Measurements from ENCODE around the gene JAK2. TPM values are rescaled to one million over a fixed set of nuclear protein-coding genes. Genes with fewer than 3 reads are reported as not detected.

Gene JAK2
- total and polyA plus RNA-seq, 2 of the 4 experiments (the other 2 are of a cell fraction), result 2.3 to 6.1 TPM

DNA sequence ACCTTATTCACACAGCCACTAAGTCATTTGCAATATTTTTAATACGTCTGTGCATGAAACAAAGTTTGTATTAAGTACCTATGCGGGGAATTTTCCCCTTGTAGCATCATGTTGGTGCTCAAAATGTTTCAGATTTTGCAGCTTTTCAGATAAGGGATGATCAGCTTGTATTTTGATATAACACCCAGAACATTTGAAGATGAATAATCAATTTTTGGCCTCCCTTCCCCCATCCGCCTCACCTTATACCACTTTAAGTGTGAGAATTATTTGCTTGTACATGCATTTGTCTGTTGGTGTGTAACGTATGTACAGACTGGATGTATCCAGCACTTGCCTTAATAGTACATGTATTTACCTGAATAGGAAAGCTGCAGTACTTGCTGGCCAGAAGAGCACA lies 1.7 kb downstream of the JAK2 start:
- intact Hi-C loops (cut with micrococcal nuclease), result loop anchor here (5.0 to 10.0 kb wide), 3 partner anchors 152 to 451 kb away; partner anchors contain the start of gene PLGRKT
- in situ Hi-C loops (cut with MboI; ENCODE audit: low sequenced_read_pairs), result loop anchor here (5.0 to 10.0 kb wide), 3 partner anchors 62 to 598 kb away; no protein-coding TSS in a partner anchor
- ATAC-seq (ENCODE audit: low read depth), result no peak

More for the DNA sequence above, 1.7 kb downstream of the JAK2 start:
- dilution Hi-C loops (cut with HindIII; ENCODE audit: low sequenced_read_pairs, unreplicated experiment), result no loop called here
- ChIA-PET POLR2A (ENCODE audit: unreplicated experiment) (interaction anchor here (0.6 kb wide), 1 partner anchor 198 kb away, joined by 4 read pairs; no protein-coding TSS in a partner anchor), CTCF (no interaction called here)
- TF ChIP-seq RFX5 (IDR thresholded peaks at IDR 0.05; ENCODE audit: low read depth, low read length) (no peak), POLR2A (IDR thresholded peaks at IDR 0.05; ENCODE audit: low read depth, low read length) (no peak), CHD1 (IDR thresholded peaks at IDR 0.05; ENCODE audit: low read depth, low read length) (no peak), CEBPB (IDR thresholded peaks at IDR 0.05; ENCODE audit: low read depth, low read length) (no peak), BHLHE40 (IDR thresholded peaks at IDR 0.05; ENCODE audit: low read depth, low read length) (no peak), ELK1 (IDR thresholded peaks at IDR 0.05; ENCODE audit: borderline replicate concordance, low read depth, low read length) (no peak), CTCF (conservative IDR thresholded peaks at IDR 0.05; ENCODE audit: low read depth, low read length) (no peak), MXI1 (IDR thresholded peaks at IDR 0.05; ENCODE audit: borderline replicate concordance, low read depth, low read length) (no peak), MAZ (IDR thresholded peaks at IDR 0.05; ENCODE audit: borderline replicate concordance, low read depth, low read length) (no peak), NFE2L2 (IDR thresholded peaks at IDR 0.05; ENCODE audit: low read depth, low read length) (no peak), FOS (IDR thresholded peaks at IDR 0.05; ENCODE audit: low read depth, low read length) (no peak), SMC3 (IDR thresholded peaks at IDR 0.05; ENCODE audit: low read depth, low read length) (no peak), MAFK (IDR thresholded peaks at IDR 0.05; ENCODE audit: low read depth, low read length) (no peak), RAD21 (IDR thresholded peaks at IDR 0.05; ENCODE audit: low read length) (no peak), RCOR1 (IDR thresholded peaks at IDR 0.05; ENCODE audit: insufficient replicate concordance, low read length) (no peak)
- TF ChIP-seq, protein P1, sequence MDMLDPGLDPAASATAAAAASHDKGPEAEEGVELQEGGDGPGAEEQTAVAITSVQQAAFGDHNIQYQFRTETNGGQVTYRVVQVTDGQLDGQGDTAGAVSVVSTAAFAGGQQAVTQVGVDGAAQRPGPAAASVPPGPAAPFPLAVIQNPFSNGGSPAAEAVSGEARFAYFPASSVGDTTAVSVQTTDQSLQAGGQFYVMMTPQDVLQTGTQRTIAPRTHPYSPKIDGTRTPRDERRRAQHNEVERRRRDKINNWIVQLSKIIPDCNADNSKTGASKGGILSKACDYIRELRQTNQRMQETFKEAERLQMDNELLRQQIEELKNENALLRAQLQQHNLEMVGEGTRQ (IDR thresholded peaks at IDR 0.05; ENCODE audit: low read depth, low read length), result no peak
- Histone ChIP-seq H2AK5ac (ENCODE audit: low read depth, low read length) (no peak overlapping the region), H3K79me1 (ENCODE audit: low read depth in 1 of 2, low read length in 2 of 2) (peaks cover 14 to 38% of the 10 kb centered on the region in 2 experiments), H2BK5ac (ENCODE audit: low read depth, low read length, poor library complexity, severe bottlenecking) (no peak overlapping the region), H2BK120ac (ENCODE audit: low read depth, low read length) (no peak overlapping the region), H4K8ac (ENCODE audit: low read depth in 2 of 2, low read length in 2 of 2) (no peak overlapping the region), H3K9me1 (ENCODE audit: insufficient read depth, low read length) (0 out of 2 replicates have a peak, but pooled peaks cover 2% of the 10 kb centered on the region), H3K18ac (ENCODE audit: low read depth, low read length) (no peak overlapping the region), H3K4me2 (ENCODE audit: low read depth, low read length) (peak overlapping the region; percentile 86), H3K4ac (ENCODE audit: low read depth, low read length) (no peak overlapping the region), H2AK9ac (replicated peaks; ENCODE audit: low read depth, low read length, poor library complexity) (no peak overlapping the region), H3K36me3 (ENCODE audit: control insufficient read depth, insufficient read depth, low read length) (0 out of 2 replicates have a peak, but pooled peaks cover 2% of the 10 kb centered on the region), H3K56ac (ENCODE audit: extremely low read depth, insufficient read depth, low read length) (no peak overlapping the region), H4K91ac (ENCODE audit: insufficient read depth, low read depth, low read length) (no peak overlapping the region), H3K23ac (ENCODE audit: low read depth, low read length) (peak overlapping the region; percentile 58; the same call in 1 of the 2 replicates), H3K4me3 (ENCODE audit: insufficient read depth, low read depth, low read length) (peak overlapping the region; percentile 64; the same call in 1 of the 2 replicates), H4K5ac (ENCODE audit: low read depth, low read length) (no peak overlapping the region), H3K27ac (ENCODE audit: insufficient read depth, low read length) (no peak overlapping the region), H3K27me3 (ENCODE audit: control insufficient read depth, insufficient read depth, low read length) (no peaks in the 10 kb centered on the region), H3K14ac (replicated peaks; ENCODE audit: low read depth, low read length) (0 out of 2 replicates have a peak overlapping the region, but pooled peaks have one; percentile 10), H4K20me1 (ENCODE audit: insufficient read depth, low read length) (no peaks in the 10 kb centered on the region), H2BK15ac (ENCODE audit: low read depth, low read length) (no peak overlapping the region), H3K9ac (ENCODE audit: low read depth, low read length) (peak overlapping the region; percentile 37; the same call in 1 of the 2 replicates), H3K4me1 (ENCODE audit: control insufficient read depth, insufficient read depth, low read length) (0 out of 2 replicates have a peak, but pooled peaks cover 4% of the 10 kb centered on the region), H2AFZ (replicated peaks; ENCODE audit: low read length, poor library complexity) (no peak overlapping the region), H3K9me3 (ENCODE audit: control insufficient read depth, insufficient read depth, low read length) (no peaks in the 10 kb centered on the region), H2BK20ac (ENCODE audit: low read depth, low read length) (no peak overlapping the region)
- BruUV-seq (replicated peaks), result no TSS peak
- no CpG with 5 or more reads among the region's 4 CpGs for WGBS, 2 experiments (ENCODE audit: extremely low coverage in 2 of 2, insufficient read length in 1 of 2)
- no peak for DNase-seq
